Measurements from ENCODE around the gene PCDHGA2. TPM values are rescaled to one million over a fixed set of nuclear protein-coding genes. Genes with fewer than 3 reads are reported as not detected.

The PCDHGA2 gene
- polyA plus RNA-seq, 2 of the 4 experiments (the other 2 are of a cell fraction), result 0.58 to 1.7 TPM

DNA sequence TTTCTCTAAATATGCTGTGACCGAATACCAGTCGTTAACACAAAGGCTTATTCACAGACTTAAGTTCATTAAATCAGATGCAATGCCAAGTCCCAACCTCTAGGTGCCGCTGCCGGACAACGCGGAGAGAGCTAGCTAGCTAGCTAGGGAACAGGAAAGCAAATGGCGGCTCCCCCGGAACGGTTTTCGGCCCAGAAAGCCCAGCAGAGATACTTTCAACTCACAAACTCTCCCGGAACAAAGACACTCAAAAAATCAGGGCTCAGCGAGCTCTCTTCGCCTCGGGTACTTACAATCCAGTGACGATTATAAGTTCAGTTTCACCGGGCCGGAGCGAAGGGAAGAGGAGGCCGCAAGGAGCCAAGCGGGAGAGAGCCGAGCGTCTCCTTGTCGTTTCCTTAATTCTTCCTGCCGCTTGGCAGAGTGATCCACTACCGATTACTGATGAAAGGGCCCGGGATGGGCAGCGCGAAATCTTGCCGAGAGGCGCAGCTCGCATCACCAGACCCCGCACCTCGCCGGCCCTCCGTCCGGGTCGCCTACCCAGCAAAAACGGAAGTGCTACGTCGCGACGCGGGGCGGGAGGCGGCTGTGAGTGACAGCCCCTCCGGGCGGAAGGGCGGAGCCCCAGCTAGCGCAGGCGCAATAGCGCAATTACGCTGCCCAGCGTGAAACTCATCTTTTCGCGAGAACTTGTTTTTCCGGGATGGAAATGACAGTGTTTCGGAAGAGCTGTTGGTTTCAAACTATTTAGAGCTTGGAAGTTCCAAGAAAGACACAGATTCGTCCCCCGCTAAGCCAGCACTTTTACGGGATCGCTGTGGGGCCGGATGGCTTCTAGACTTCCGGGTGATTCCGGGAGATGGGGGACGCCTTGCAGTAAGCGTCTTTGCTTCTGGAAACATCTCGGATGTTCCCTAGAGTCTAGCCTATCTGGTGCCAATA lies 18.1 kb upstream of the PCDHGA2 start, which contains the start of gene TAF7 (continued):
- TF ChIP-seq, protein P1, sequence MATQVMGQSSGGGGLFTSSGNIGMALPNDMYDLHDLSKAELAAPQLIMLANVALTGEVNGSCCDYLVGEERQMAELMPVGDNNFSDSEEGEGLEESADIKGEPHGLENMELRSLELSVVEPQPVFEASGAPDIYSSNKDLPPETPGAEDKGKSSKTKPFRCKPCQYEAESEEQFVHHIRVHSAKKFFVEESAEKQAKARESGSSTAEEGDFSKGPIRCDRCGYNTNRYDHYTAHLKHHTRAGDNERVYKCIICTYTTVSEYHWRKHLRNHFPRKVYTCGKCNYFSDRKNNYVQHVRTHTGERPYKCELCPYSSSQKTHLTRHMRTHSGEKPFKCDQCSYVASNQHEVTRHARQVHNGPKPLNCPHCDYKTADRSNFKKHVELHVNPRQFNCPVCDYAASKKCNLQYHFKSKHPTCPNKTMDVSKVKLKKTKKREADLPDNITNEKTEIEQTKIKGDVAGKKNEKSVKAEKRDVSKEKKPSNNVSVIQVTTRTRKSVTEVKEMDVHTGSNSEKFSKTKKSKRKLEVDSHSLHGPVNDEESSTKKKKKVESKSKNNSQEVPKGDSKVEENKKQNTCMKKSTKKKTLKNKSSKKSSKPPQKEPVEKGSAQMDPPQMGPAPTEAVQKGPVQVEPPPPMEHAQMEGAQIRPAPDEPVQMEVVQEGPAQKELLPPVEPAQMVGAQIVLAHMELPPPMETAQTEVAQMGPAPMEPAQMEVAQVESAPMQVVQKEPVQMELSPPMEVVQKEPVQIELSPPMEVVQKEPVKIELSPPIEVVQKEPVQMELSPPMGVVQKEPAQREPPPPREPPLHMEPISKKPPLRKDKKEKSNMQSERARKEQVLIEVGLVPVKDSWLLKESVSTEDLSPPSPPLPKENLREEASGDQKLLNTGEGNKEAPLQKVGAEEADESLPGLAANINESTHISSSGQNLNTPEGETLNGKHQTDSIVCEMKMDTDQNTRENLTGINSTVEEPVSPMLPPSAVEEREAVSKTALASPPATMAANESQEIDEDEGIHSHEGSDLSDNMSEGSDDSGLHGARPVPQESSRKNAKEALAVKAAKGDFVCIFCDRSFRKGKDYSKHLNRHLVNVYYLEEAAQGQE (IDR thresholded peaks at IDR 0.05), result peak; percentile 66
- TF ChIP-seq TP53 (CRISPR knock-in tag; IDR thresholded peaks at IDR 0.05) (no peak), PHF8 (IDR thresholded peaks at IDR 0.05; ENCODE audit: borderline replicate concordance, low read depth) (peak; percentile 100), FOXS1 (CRISPR knock-in tag; IDR thresholded peaks at IDR 0.05) (no peak), KDM1A (IDR thresholded peaks at IDR 0.05; ENCODE audit: low read depth) (no peak), MAZ (IDR thresholded peaks at IDR 0.05; ENCODE audit: borderline replicate concordance, low read depth, low read length) (no peak), FOSL2 (IDR thresholded peaks at IDR 0.05) (no peak), FOSL2 (CRISPR knock-in tag; IDR thresholded peaks at IDR 0.05) (no peak), MYC (IDR thresholded peaks at IDR 0.05; ENCODE audit: borderline replicate concordance, low read length) (no peak), RCOR1 (IDR thresholded peaks at IDR 0.05; ENCODE audit: low read depth, low read length) (no peak), RAD21 (conservative IDR thresholded peaks at IDR 0.05 in 1 of 2, IDR thresholded peaks at IDR 0.05 in 1 of 2) (no peak; a peak in 1 of 5 replicates), JUNB (IDR thresholded peaks at IDR 0.05) (no peak), RNF2 (IDR thresholded peaks at IDR 0.05; ENCODE audit: borderline replicate concordance, low read depth) (no peak), HDAC2 (IDR thresholded peaks at IDR 0.05) (no peak), ZC3H11A (IDR thresholded peaks at IDR 0.05) (no peak), FOSB (CRISPR knock-in tag; IDR thresholded peaks at IDR 0.05) (no peak)
- TF ChIP-seq, protein P2, sequence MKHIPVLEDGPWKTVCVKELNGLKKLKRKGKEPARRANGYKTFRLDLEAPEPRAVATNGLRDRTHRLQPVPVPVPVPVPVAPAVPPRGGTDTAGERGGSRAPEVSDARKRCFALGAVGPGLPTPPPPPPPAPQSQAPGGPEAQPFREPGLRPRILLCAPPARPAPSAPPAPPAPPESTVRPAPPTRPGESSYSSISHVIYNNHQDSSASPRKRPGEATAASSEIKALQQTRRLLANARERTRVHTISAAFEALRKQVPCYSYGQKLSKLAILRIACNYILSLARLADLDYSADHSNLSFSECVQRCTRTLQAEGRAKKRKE (CRISPR knock-in tag; IDR thresholded peaks at IDR 0.05; ENCODE audit: low read depth), result no peak
- TF ChIP-seq, protein P3, sequence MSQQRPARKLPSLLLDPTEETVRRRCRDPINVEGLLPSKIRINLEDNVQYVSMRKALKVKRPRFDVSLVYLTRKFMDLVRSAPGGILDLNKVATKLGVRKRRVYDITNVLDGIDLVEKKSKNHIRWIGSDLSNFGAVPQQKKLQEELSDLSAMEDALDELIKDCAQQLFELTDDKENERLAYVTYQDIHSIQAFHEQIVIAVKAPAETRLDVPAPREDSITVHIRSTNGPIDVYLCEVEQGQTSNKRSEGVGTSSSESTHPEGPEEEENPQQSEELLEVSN (IDR thresholded peaks at IDR 0.05; ENCODE audit: borderline replicate concordance, low read depth), result peak; percentile 85; the same call in 1 of the 2 replicates
- TF ChIP-seq, protein P4, sequence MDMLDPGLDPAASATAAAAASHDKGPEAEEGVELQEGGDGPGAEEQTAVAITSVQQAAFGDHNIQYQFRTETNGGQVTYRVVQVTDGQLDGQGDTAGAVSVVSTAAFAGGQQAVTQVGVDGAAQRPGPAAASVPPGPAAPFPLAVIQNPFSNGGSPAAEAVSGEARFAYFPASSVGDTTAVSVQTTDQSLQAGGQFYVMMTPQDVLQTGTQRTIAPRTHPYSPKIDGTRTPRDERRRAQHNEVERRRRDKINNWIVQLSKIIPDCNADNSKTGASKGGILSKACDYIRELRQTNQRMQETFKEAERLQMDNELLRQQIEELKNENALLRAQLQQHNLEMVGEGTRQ (IDR thresholded peaks at IDR 0.05), result no peak
- TF ChIP-seq, protein P5, sequence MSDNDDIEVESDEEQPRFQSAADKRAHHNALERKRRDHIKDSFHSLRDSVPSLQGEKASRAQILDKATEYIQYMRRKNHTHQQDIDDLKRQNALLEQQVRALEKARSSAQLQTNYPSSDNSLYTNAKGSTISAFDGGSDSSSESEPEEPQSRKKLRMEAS (IDR thresholded peaks at IDR 0.05), result peak; percentile 84
- TF ChIP-seq, protein P6, sequence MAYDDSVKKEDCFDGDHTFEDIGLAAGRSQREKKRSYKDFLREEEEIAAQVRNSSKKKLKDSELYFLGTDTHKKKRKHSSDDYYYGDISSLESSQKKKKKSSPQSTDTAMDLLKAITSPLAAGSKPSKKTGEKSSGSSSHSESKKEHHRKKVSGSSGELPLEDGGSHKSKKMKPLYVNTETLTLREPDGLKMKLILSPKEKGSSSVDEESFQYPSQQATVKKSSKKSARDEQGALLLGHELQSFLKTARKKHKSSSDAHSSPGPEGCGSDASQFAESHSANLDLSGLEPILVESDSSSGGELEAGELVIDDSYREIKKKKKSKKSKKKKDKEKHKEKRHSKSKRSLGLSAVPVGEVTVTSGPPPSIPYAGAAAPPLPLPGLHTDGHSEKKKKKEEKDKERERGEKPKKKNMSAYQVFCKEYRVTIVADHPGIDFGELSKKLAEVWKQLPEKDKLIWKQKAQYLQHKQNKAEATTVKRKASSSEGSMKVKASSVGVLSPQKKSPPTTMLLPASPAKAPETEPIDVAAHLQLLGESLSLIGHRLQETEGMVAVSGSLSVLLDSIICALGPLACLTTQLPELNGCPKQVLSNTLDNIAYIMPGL (CRISPR knock-in tag; IDR thresholded peaks at IDR 0.05; ENCODE audit: borderline replicate concordance), result peak; percentile 92

Data from A549 (cell line).